ENCODE results near the gene WWOX.

The WWOX gene

GRCh38 chr16:79169239-79169638, 1069.8 kb downstream of the WWOX start:
- peak; percentile 66 for DNase-seq (ENCODE audit: low read depth)
- TF ChIP-seq MYC (IDR thresholded peaks at IDR 0.05; ENCODE audit: low read depth, low read length) (no peak), CTCF (IDR thresholded peaks at IDR 0.05; ENCODE audit: low read depth, low read length) (no peak), MAX (IDR thresholded peaks at IDR 0.05; ENCODE audit: low read depth, low read length) (no peak), POLR2A (IDR thresholded peaks at IDR 0.05; ENCODE audit: extremely low read depth, insufficient read length) (no peak)
- no peak overlapping the region for H3K4me3 ChIP-seq (ENCODE audit: low read depth, low read length)

- DNase-seq (ENCODE audit: low read depth) = peak; percentile 20
- no peak for TF ChIP-seq POLR2A (IDR thresholded peaks at IDR 0.05; ENCODE audit: extremely low read depth, insufficient read length)
- no peak for TF ChIP-seq CTCF (IDR thresholded peaks at IDR 0.05; ENCODE audit: low read depth, low read length)
- no peak for TF ChIP-seq MAX (IDR thresholded peaks at IDR 0.05; ENCODE audit: low read depth, low read length)
- no peak for TF ChIP-seq MYC (IDR thresholded peaks at IDR 0.05; ENCODE audit: low read depth, low read length)
- H3K4me3 ChIP-seq (ENCODE audit: low read depth, low read length) = no peak overlapping the region
Observed at GRCh38 chr16:79170555-79171246, 1071.2 kb downstream of the WWOX start.

- no peak for DNase-seq (ENCODE audit: low read depth)
- no peak overlapping the region for H3K4me3 ChIP-seq (ENCODE audit: low read depth, low read length)
- no peak for TF ChIP-seq CTCF (IDR thresholded peaks at IDR 0.05; ENCODE audit: low read depth, low read length)
Observed at GRCh38 chr16:79171504-79171903, 1072.0 kb downstream of the WWOX start.

- TF ChIP-seq MYC (IDR thresholded peaks at IDR 0.05; ENCODE audit: low read depth, low read length) (no peak), CTCF (IDR thresholded peaks at IDR 0.05; ENCODE audit: low read depth, low read length) (no peak), MAX (IDR thresholded peaks at IDR 0.05; ENCODE audit: low read depth, low read length) (no peak), POLR2A (IDR thresholded peaks at IDR 0.05; ENCODE audit: extremely low read depth, insufficient read length) (no peak)
- DNase-seq (ENCODE audit: low read depth) = no peak
- H3K4me3 ChIP-seq (ENCODE audit: low read depth, low read length) = no peak overlapping the region
Observed at GRCh38 chr16:79171931-79172705, 1072.7 kb downstream of the WWOX start.

- H3K4me3 ChIP-seq (ENCODE audit: low read depth, low read length) = no peak overlapping the region
- TF ChIP-seq MYC (IDR thresholded peaks at IDR 0.05; ENCODE audit: low read depth, low read length) = no peak
- TF ChIP-seq CTCF (IDR thresholded peaks at IDR 0.05; ENCODE audit: low read depth, low read length) = no peak
- TF ChIP-seq POLR2A (IDR thresholded peaks at IDR 0.05; ENCODE audit: extremely low read depth, insufficient read length) = no peak
- no peak for TF ChIP-seq MAX (IDR thresholded peaks at IDR 0.05; ENCODE audit: low read depth, low read length)
Observed at GRCh38 chr16:79172976-79173500, 1073.6 kb downstream of the WWOX start.

More at GRCh38 chr16:79172976-79173500, 1073.6 kb downstream of the WWOX start:
- DNase-seq (ENCODE audit: low read depth) = no peak

Data from NB4 (cell line).